ENCODE results near the gene TRIM4. TPM values are rescaled to one million over a fixed set of nuclear protein-coding genes. Genes with fewer than 3 reads are reported as not detected.
A peak's percentile ranks its signal among the peaks of the same experiment; 100 is the strongest.
"Not testable (repeated sequence)": the region's sequence is repeated elsewhere in the genome, so short reads cannot be mapped to it uniquely, and the experiment has no call there.

The TRIM4 gene
- total RNA-seq, 2 experiments from 2014 or later = 28.9 to 29.5 TPM

DNA sequence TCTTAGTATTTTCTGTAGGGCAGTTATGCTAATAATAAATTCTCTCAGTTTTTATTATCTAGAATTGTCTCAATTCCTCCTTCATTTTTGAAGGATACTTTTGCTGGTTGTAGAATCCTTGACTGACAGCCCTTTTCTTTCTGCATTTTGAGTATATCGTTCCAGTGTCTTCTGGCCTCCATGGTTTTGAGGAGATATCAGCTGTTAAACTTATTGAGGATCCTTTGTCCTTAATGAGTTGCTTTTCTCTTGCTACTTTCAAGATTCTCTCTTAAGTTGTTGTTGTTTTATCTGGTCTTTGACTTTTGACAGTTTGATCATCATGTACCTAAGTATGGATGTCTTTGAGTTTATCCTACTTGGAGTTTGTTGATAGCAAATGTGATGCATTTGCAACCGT is 19.0 kb upstream of the TRIM4 start:
- Mint-ChIP-seq H3K4me1 (peaks cover 10% of the 10 kb centered on the region), H3K27ac (no peak overlapping the region), H3K27me3 (peaks cover 43% of the 10 kb centered on the region), H3K9me3 (peaks cover 10% of the 10 kb centered on the region), H3K4me3 (no peak overlapping the region), H3K36me3 (ENCODE audit: low read depth) (peaks cover 6% of the 10 kb centered on the region)
- POLR2A ChIA-PET = no interaction called here
- no peak for DNase-seq
- CTCF ChIA-PET = interaction anchor here (2.3 kb wide), 1 partner anchor 9 kb away, joined by 6 read pairs; the partner anchor contains the start of gene GJC3

DNA sequence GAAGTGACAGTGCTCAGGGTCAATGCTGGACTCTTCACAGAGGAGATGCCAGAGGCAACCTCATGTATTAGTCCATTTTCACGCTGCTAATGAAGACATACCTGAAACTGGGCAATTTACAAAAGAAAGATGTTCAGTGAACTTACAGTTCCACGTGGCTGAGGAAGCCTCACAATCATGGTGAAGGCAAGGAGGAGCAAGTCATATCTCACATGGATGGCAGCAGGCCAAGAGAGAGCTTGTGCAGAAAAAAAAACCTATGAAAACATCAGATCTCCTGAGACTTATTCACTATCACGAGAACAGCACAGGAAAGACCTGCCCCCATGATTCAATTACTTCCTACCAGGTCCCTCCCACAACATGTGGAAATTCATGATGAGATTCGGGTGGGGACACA is 15.7 kb upstream of the TRIM4 start:
- POLR2A ChIA-PET; H3K36me3 Mint-ChIP-seq (ENCODE audit: low read depth); DNase-seq; H3K27ac Mint-ChIP-seq; H3K4me3 Mint-ChIP-seq: not testable (repeated sequence)
- CTCF ChIA-PET = interaction anchor here (1.3 kb wide), 1 partner anchor 14 kb away, joined by 4 read pairs; no protein-coding TSS in a partner anchor
- Mint-ChIP-seq H3K27me3 (peaks cover 28% of the 10 kb centered on the region), H3K9me3 (peaks cover 10% of the 10 kb centered on the region), H3K4me1 (peaks cover 17% of the 10 kb centered on the region)

- no peaks in the 10 kb centered on the region for H3K36me3 Mint-ChIP-seq (ENCODE audit: low read depth)
- no peaks in the 10 kb centered on the region for H3K9me3 Mint-ChIP-seq
- ChIA-PET CTCF (interaction anchor here (0.6 to 1.8 kb wide), 2 partner anchors 20 to 443 kb away, joined by 3 to 6 read pairs; no protein-coding TSS in a partner anchor), POLR2A (interaction anchor here (1.5 to 2.7 kb wide), 2 partner anchors 10 to 11 kb away, joined by 3 to 25 read pairs; partner anchors contain the start of gene TRIM4)
- H3K27ac Mint-ChIP-seq = no peak overlapping the region
- peaks cover 37% of the 10 kb centered on the region for H3K4me1 Mint-ChIP-seq
- H3K4me3 Mint-ChIP-seq = no peak overlapping the region
- no peak for DNase-seq
- H3K27me3 Mint-ChIP-seq = peaks cover 40% of the 10 kb centered on the region
Observed at GRCh38 chr7:99930376-99930775, 11.0 kb upstream of the TRIM4 start.

GRCh38 chr7:99929730-99930053 is 10.4 kb upstream of the TRIM4 start:
- no peak for DNase-seq
- Mint-ChIP-seq H3K4me1 (peaks cover 31% of the 10 kb centered on the region), H3K9me3 (no peaks in the 10 kb centered on the region), H3K4me3 (peak overlapping the region; percentile 61), H3K27me3 (peaks cover 40% of the 10 kb centered on the region), H3K27ac (no peak overlapping the region), H3K36me3 (ENCODE audit: low read depth) (no peaks in the 10 kb centered on the region)
- POLR2A ChIA-PET = interaction anchor here (2.7 kb wide), 1 partner anchor 11 kb away, joined by 25 read pairs; the partner anchor contains the start of gene TRIM4
- CTCF ChIA-PET = interaction anchor here (0.5 to 1.9 kb wide), 10 partner anchors 9 to 202 kb away, joined by 3 to 9 read pairs (median 5); partner anchors contain the start of gene TRIM4

GRCh38 chr7:99928994-99929729 is 9.8 kb upstream of the TRIM4 start, which contains the start of gene GJC3:
TSS of gene GJC3 (minus strand) at chr7:99929620. CDS start at chr7:99929620, 0 bp downstream.
- Mint-ChIP-seq H3K4me3 (peak within 1 kb of the TSS; percentile 61), H3K36me3 (ENCODE audit: low read depth) (no peaks in the 10 kb centered on the region), H3K27ac (peak within 1 kb of the TSS; percentile 12), H3K4me1 (peaks cover 29% of the 10 kb centered on the region), H3K27me3 (peaks cover 42% of the 10 kb centered on the region), H3K9me3 (no peaks in the 10 kb centered on the region)
- peak; percentile 59 for DNase-seq
- CTCF ChIA-PET = interaction anchor here (0.5 to 1.9 kb wide), 10 partner anchors 9 to 202 kb away, joined by 3 to 9 read pairs (median 5); partner anchors contain the start of gene TRIM4
- POLR2A ChIA-PET = interaction anchor here (2.7 kb wide), 1 partner anchor 10 kb away, joined by 25 read pairs; the partner anchor contains the start of gene TRIM4

- no peaks in the 10 kb centered on the region for H3K9me3 Mint-ChIP-seq
- ChIA-PET CTCF (interaction anchor here (1.7 to 1.9 kb wide), 3 partner anchors 8 to 52 kb away, joined by 5 to 9 read pairs (median 6); partner anchors contain the start of gene TRIM4), POLR2A (interaction anchor here (2.7 kb wide), 1 partner anchor 9 kb away, joined by 25 read pairs; the partner anchor contains the start of gene TRIM4)
- H3K27me3 Mint-ChIP-seq = peaks cover 35% of the 10 kb centered on the region
- no peak overlapping the region for H3K4me3 Mint-ChIP-seq
- H3K4me1 Mint-ChIP-seq = peaks cover 29% of the 10 kb centered on the region
- no peak overlapping the region for H3K27ac Mint-ChIP-seq
- DNase-seq = no peak
- H3K36me3 Mint-ChIP-seq (ENCODE audit: low read depth) = no peaks in the 10 kb centered on the region
Observed at GRCh38 chr7:99928188-99928587, 8.9 kb upstream of the TRIM4 start.

DNA sequence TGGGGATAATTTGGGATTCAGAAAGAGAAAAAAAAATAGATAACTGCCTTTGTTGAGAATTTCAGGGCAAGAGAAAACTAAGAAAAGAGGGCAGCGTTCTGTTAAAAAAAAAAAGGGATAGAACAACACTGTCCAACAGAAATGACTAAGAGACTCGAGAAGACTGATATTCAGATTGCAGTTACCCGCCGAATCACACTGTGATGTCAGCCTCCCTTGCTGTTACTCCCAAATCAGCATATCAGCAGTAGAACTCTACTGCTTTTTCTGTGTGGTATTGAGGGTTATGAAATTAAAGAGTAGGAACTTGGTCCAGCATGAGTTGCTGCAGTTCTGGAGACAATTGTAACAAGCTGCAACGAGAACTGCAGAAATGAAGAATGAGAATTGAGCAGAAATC is 8.2 kb upstream of the TRIM4 start:
- DNase-seq = no peak
- POLR2A ChIA-PET = interaction anchor here (2.7 kb wide), 1 partner anchor 9 kb away, joined by 25 read pairs; the partner anchor contains the start of gene TRIM4
- Mint-ChIP-seq H3K4me3 (no peak overlapping the region), H3K4me1 (peaks cover 29% of the 10 kb centered on the region), H3K9me3 (no peaks in the 10 kb centered on the region), H3K27me3 (peaks cover 34% of the 10 kb centered on the region), H3K27ac (peak overlapping the region; percentile 13), H3K36me3 (ENCODE audit: low read depth) (no peaks in the 10 kb centered on the region)
- CTCF ChIA-PET = interaction anchor here (0.7 kb wide), 1 partner anchor 21 kb away, joined by 3 read pairs; no protein-coding TSS in a partner anchor

GRCh38 chr7:99926321-99926720 is 7.0 kb upstream of the TRIM4 start:
- DNase-seq = no peak

DNA sequence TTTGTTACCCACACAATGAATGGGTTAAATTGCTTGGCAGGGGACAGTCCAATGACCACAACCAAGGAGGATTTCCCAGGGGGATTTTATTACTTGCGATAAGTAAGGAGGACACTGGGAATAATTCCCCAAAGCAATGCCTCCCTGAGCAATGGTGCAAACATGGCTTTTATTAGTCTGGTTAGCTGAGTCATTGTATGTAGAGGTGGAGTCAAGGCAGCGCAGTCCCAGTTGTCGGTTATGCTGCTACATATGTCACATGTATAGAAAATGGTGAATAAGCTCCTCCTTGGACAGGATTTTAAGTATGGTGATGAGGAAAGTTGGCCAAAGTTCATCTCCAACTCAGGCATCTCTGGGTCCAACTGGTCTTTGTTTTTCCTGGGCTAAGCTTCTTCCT is 3.9 kb upstream of the TRIM4 start:
- Mint-ChIP-seq H3K36me3 (ENCODE audit: low read depth) (peaks cover 20% of the 10 kb centered on the region), H3K27me3 (peaks cover 26% of the 10 kb centered on the region), H3K9me3 (no peaks in the 10 kb centered on the region), H3K4me3 (no peak overlapping the region), H3K27ac (no peak overlapping the region), H3K4me1 (peaks cover 24% of the 10 kb centered on the region)
- no peak for DNase-seq
- POLR2A ChIA-PET = no interaction called here
- CTCF ChIA-PET = interaction anchor here (1.2 kb wide), 1 partner anchor 67 kb away, joined by 4 read pairs; no protein-coding TSS in a partner anchor

More at GRCh38 chr7:99926321-99926720, 7.0 kb upstream of the TRIM4 start:
- peaks cover 34% of the 10 kb centered on the region for H3K27me3 Mint-ChIP-seq
- no peak overlapping the region for H3K4me3 Mint-ChIP-seq
- peaks cover 9% of the 10 kb centered on the region for H3K36me3 Mint-ChIP-seq (ENCODE audit: low read depth)
- no peak overlapping the region for H3K27ac Mint-ChIP-seq
- ChIA-PET CTCF (interaction anchor here (1.0 kb wide), 1 partner anchor 68 kb away, joined by 3 read pairs; no protein-coding TSS in a partner anchor), POLR2A (no interaction called here)
- H3K4me1 Mint-ChIP-seq = peaks cover 32% of the 10 kb centered on the region
- H3K9me3 Mint-ChIP-seq = no peaks in the 10 kb centered on the region

DNA sequence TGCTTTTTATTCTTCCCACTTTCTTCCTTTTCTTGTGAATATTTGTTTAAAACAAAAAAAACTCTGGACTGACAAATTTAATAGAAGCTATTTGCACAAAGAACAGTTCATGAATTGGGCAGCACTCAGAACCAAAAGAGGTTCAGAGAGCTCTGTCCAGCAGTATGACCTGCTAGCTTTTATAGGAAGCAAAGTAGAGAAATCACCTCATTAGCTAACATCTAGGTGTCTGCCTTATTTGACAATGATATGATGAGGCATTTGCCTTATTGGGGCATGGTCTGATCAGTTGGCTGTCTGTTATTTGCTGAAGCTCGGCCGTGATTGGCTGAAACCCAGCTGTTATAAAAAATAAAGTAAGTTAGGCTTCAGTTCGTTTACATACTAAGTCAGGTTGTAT is 819 bp upstream of the TRIM4 start:
- Mint-ChIP-seq H3K4me3 (peak overlapping the region; percentile 96), H3K4me1 (peaks cover 47% of the 10 kb centered on the region), H3K27ac (peak overlapping the region; percentile 96), H3K36me3 (ENCODE audit: low read depth) (peaks cover 34% of the 10 kb centered on the region), H3K9me3 (no peaks in the 10 kb centered on the region), H3K27me3 (peaks cover 4% of the 10 kb centered on the region)
- no peak for DNase-seq
- POLR2A ChIA-PET = interaction anchor here (0.7 to 4.0 kb wide), 22 partner anchors 9 to 594 kb away, joined by 3 to 25 read pairs (median 5); partner anchors contain the start of genes AP4M1, ARPC1A, GJC3 and MCM7
- CTCF ChIA-PET = interaction anchor here (0.6 to 9.5 kb wide), 7 partner anchors 9 to 429 kb away, joined by 3 to 138 read pairs (median 4); partner anchors contain the start of gene GJC3

GRCh38 chr7:99919814-99920112 is 433 bp upstream of the TRIM4 start:
- H3K4me3 Mint-ChIP-seq = peak overlapping the region; percentile 96
- H3K27ac Mint-ChIP-seq = peak overlapping the region; percentile 96
- H3K4me1 Mint-ChIP-seq = peaks cover 49% of the 10 kb centered on the region
- no peaks in the 10 kb centered on the region for H3K9me3 Mint-ChIP-seq
- POLR2A ChIA-PET = interaction anchor here (0.7 to 4.0 kb wide), 26 partner anchors 9 to 594 kb away, joined by 3 to 25 read pairs (median 5); partner anchors contain the start of genes AP4M1, ARPC1A, GJC3 and MBLAC1
- no peak for DNase-seq
- peaks cover 34% of the 10 kb centered on the region for H3K36me3 Mint-ChIP-seq (ENCODE audit: low read depth)
- peaks cover 2% of the 10 kb centered on the region for H3K27me3 Mint-ChIP-seq
- CTCF ChIA-PET = interaction anchor here (0.6 to 9.5 kb wide), 9 partner anchors 9 to 428 kb away, joined by 3 to 138 read pairs (median 4); partner anchors contain the start of gene GJC3

DNA sequence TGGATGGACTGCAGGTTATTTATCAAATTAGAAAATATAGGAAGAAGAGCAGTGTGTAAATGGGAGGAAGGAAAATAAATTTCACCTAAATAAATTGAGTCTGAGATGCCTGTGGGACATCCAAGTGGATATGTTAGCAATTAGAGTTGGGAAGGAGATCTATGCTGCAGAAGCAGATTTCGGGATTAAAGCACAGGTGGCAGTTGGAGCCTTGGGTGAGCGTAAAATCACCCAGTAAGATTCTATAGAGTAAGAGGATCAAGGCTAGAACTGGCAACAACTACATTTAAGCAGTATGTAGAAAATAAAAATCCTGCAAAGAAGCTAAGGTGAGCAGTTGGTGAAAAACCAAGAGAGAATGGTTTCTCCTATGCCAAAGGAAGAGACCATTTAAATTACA is 8.4 kb downstream of the TRIM4 start:
- Mint-ChIP-seq H3K4me1 (peaks cover 24% of the 10 kb centered on the region), H3K9me3 (no peaks in the 10 kb centered on the region)
- CTCF ChIA-PET = interaction anchor here (1.1 to 9.5 kb wide), 2 partner anchors 19 to 82 kb away, joined by 3 to 138 read pairs; partner anchors contain the start of gene GJC3

DNA sequence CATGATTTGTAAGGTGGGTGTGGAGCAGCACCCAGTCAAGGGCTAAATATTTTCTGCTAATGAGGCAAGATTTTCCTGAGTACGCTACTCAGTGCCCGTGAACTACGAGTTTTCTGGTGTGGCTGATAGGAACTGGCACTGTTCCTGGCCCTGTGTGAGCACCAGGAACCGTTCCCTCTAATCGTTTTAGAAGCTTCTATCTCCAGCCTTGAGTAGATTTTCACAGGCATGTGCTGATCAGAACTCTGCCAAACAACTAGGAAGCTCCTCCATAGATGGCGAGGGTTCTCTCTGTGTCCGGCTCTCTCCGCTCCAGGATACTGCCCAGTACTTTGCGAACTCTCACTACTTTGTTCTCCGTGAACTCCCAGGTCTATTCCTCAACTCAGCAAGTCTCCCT is 17.7 kb downstream of the TRIM4 start:
- DNase-seq = no peak
- no peaks in the 10 kb centered on the region for H3K27me3 Mint-ChIP-seq
- ChIA-PET POLR2A (no interaction called here), CTCF (no interaction called here)
- peaks cover 75% of the 10 kb centered on the region for H3K36me3 Mint-ChIP-seq (ENCODE audit: low read depth)
- H3K4me1 Mint-ChIP-seq = peaks cover 12% of the 10 kb centered on the region
- H3K27ac Mint-ChIP-seq = no peak overlapping the region
- H3K9me3 Mint-ChIP-seq = no peaks in the 10 kb centered on the region
- no peak overlapping the region for H3K4me3 Mint-ChIP-seq

More for the DNA sequence above, 8.4 kb downstream of the TRIM4 start:
- H3K4me3 Mint-ChIP-seq = no peak overlapping the region
- H3K27ac Mint-ChIP-seq = no peak overlapping the region
- no peak for DNase-seq
- H3K27me3 Mint-ChIP-seq = no peaks in the 10 kb centered on the region
- POLR2A ChIA-PET = no interaction called here
- H3K36me3 Mint-ChIP-seq (ENCODE audit: low read depth) = peaks cover 59% of the 10 kb centered on the region

Measured in activated CD4-positive, alpha-beta memory T cell treated with anti-CD3 and anti-CD28 coated beads, Interleukin-2, amount 10 ng/mL, durations not matched to agents 7 days and 5 days (primary cell).